WTC11 (cell line): ENCODE measurements around the gene P2RX3.

Experiments
- ATF1 ChIP-seq: sonication (generic); formaldehyde crosslinking; IDR thresholded peaks from 2 replicates; pipeline ENCODE4 v1.8.1; 2023; ENCODE audit warnings: mild to moderate bottlenecking, moderate library complexity, missing genetic modification reagents
- ATF2 ChIP-seq: sonication (generic); formaldehyde crosslinking; IDR thresholded peaks from 2 replicates; pipeline ENCODE4 v1.8.1; 2022; ENCODE audit warnings: low read depth, missing genetic modification reagents, borderline replicate concordance
- CBFB ChIP-seq: sonication (generic); formaldehyde crosslinking; IDR thresholded peaks from 2 replicates; pipeline ENCODE4 v1.8.1; 2022; ENCODE audit warnings: mild to moderate bottlenecking, low read depth, missing genetic modification reagents
- CTCF ChIP-seq: fragments of 200-600 bp; IDR thresholded peaks from 2 replicates; pipeline ENCODE4 v1.8.0; 2022; ENCODE audit warnings: antibody characterized with exemption
- E2F5 ChIP-seq: sonication (generic); formaldehyde crosslinking; IDR thresholded peaks from 2 replicates; pipeline ENCODE4 v1.8.1; 2022; ENCODE audit warnings: mild to moderate bottlenecking, moderate library complexity, missing genetic modification reagents
- ELF4 ChIP-seq: sonication (generic); formaldehyde crosslinking; IDR thresholded peaks from 2 replicates; pipeline ENCODE4 v1.8.1; 2022; ENCODE audit warnings: low read depth, mild to moderate bottlenecking, moderate library complexity, missing genetic modification reagents
- ESRRA ChIP-seq: sonication (generic); formaldehyde crosslinking; IDR thresholded peaks from 2 replicates; pipeline ENCODE4 v1.8.1; 2022; ENCODE audit warnings: mild to moderate bottlenecking, missing genetic modification reagents, borderline replicate concordance
- FOXJ3 ChIP-seq: sonication (generic); formaldehyde crosslinking; IDR thresholded peaks from 2 replicates; pipeline ENCODE4 v1.9.0; 2021; ENCODE audit warnings: missing genetic modification reagents, mild to moderate bottlenecking, borderline replicate concordance
- USF2 ChIP-seq: sonication (generic); formaldehyde crosslinking; IDR thresholded peaks from 2 replicates; pipeline ENCODE4 v1.8.1; 2023; ENCODE audit warnings: mild to moderate bottlenecking, missing genetic modification reagents, moderate library complexity
- TF ChIP-seq, protein P1 (sequence below): sonication (generic); formaldehyde crosslinking; IDR thresholded peaks from 2 replicates; pipeline ENCODE4 v1.8.0; 2022; ENCODE audit warnings: mild to moderate bottlenecking, missing genetic modification reagents

- no peak for TF ChIP-seq CTCF
- no peak for TF ChIP-seq USF2 (CRISPR knock-in tag)
- TF ChIP-seq FOXJ3 (CRISPR knock-in tag) = no peak
- TF ChIP-seq ESRRA (CRISPR knock-in tag) = no peak
- no peak for TF ChIP-seq ELF4 (CRISPR knock-in tag)
- TF ChIP-seq ATF2 = no peak
- no peak for TF ChIP-seq E2F5 (CRISPR knock-in tag)
- no peak for TF ChIP-seq CBFB (CRISPR knock-in tag)
- TF ChIP-seq ATF1 (CRISPR knock-in tag) = no peak
- TF ChIP-seq, protein P1, sequence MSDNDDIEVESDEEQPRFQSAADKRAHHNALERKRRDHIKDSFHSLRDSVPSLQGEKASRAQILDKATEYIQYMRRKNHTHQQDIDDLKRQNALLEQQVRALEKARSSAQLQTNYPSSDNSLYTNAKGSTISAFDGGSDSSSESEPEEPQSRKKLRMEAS = no peak
Observed at GRCh38 chr11:57312511-57313021, 25.6 kb upstream of the P2RX3 start.
